ENCODE data around the gene TMED3. TPM values are rescaled to one million over a fixed set of nuclear protein-coding genes. Genes with fewer than 3 reads are reported as not detected.

The TMED3 gene
- total RNA-seq, 1 donor from 2014 or later = 120 TPM

DNA sequence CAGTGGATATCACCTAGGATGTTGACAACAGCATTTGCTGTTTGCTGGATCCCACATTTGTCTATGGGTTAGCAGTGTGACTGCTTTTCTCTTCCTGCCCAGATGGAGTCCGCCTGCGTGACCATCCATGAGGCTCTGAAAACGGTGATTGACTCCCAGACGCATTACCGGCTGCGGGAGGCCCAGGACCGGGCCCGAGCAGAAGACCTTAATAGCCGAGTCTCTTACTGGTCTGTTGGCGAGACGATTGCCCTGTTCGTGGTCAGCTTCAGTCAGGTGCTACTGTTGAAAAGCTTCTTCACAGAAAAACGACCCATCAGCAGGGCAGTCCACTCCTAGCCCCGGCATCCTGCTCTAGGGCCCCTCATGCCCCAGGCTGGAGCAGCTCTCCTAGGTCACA is 11.0 kb downstream of the TMED3 start:
- DNase-seq (ENCODE audit: low read depth) (no peak), FAIRE-seq (no peak)
- TF ChIP-seq, protein P1, sequence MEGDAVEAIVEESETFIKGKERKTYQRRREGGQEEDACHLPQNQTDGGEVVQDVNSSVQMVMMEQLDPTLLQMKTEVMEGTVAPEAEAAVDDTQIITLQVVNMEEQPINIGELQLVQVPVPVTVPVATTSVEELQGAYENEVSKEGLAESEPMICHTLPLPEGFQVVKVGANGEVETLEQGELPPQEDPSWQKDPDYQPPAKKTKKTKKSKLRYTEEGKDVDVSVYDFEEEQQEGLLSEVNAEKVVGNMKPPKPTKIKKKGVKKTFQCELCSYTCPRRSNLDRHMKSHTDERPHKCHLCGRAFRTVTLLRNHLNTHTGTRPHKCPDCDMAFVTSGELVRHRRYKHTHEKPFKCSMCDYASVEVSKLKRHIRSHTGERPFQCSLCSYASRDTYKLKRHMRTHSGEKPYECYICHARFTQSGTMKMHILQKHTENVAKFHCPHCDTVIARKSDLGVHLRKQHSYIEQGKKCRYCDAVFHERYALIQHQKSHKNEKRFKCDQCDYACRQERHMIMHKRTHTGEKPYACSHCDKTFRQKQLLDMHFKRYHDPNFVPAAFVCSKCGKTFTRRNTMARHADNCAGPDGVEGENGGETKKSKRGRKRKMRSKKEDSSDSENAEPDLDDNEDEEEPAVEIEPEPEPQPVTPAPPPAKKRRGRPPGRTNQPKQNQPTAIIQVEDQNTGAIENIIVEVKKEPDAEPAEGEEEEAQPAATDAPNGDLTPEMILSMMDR (IDR thresholded peaks at IDR 0.05; ENCODE audit: insufficient read depth, low read length, severe bottlenecking) = no peak
- no peaks in the 10 kb centered on the region for H3K27me3 ChIP-seq (ENCODE audit: control insufficient read depth, insufficient read depth, low read length)
- peaks cover 21% of the 10 kb centered on the region for H3K36me3 ChIP-seq (ENCODE audit: control insufficient read depth, insufficient read depth, low read length)
- H3K4me3 ChIP-seq (ENCODE audit: low read depth, low read length) = no peak overlapping the region

DNA sequence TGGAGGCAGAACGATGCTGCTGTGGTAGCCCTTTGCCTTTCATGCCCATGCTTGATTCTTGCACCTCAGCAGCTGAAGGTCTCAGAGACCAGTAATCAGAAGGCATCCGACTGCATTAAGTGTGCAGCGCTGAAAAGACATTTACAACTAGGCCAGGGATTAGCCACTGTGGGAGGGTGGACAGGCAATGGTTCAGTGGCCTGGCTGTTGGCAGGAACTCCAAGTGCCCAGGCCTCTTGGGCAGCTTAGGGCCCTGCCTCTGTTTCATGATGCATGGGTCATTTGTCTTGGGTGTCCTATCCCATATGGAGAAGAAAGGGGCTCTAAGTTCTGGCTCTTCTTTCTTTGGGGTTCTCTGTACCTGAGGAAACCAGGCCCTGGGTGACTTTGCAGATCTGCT is 11.4 kb downstream of the TMED3 start:
- Histone ChIP-seq H3K27me3 (ENCODE audit: control insufficient read depth, insufficient read depth, low read length) (no peaks in the 10 kb centered on the region), H3K36me3 (ENCODE audit: control insufficient read depth, insufficient read depth, low read length) (peaks cover 19% of the 10 kb centered on the region), H3K4me3 (ENCODE audit: low read depth, low read length) (no peak overlapping the region)
- TF ChIP-seq, protein P1 (IDR thresholded peaks at IDR 0.05; ENCODE audit: insufficient read depth, low read length, severe bottlenecking) = no peak
- FAIRE-seq = no peak
- no peak for DNase-seq (ENCODE audit: low read depth)

DNA sequence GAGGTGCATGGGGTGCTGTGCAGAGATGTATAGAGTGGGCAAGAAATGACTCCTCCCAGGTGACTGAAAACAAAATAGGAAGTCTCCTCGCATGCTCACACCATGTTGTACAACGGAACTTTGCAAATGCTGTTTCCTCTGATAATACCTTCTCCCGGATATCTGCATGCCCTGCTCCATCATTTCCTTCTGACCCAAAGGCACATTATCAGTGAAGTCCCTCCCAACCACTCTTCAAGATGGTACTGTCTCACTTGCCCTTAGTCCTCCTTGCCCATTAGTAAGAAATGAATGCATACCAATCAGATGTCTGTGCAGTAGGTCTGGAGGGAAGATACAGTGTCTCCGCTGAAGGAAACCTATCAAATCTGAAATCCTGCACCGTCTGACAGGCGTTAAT is 12.0 kb downstream of the TMED3 start:
- Histone ChIP-seq H3K27me3 (ENCODE audit: control insufficient read depth, insufficient read depth, low read length) (no peaks in the 10 kb centered on the region), H3K36me3 (ENCODE audit: control insufficient read depth, insufficient read depth, low read length) (peaks cover 16% of the 10 kb centered on the region), H3K4me3 (ENCODE audit: low read depth, low read length) (no peak overlapping the region)
- TF ChIP-seq, protein P1 (IDR thresholded peaks at IDR 0.05; ENCODE audit: insufficient read depth, low read length, severe bottlenecking) = no peak
- no peak for DNase-seq (ENCODE audit: low read depth)
- FAIRE-seq = no peak

DNA sequence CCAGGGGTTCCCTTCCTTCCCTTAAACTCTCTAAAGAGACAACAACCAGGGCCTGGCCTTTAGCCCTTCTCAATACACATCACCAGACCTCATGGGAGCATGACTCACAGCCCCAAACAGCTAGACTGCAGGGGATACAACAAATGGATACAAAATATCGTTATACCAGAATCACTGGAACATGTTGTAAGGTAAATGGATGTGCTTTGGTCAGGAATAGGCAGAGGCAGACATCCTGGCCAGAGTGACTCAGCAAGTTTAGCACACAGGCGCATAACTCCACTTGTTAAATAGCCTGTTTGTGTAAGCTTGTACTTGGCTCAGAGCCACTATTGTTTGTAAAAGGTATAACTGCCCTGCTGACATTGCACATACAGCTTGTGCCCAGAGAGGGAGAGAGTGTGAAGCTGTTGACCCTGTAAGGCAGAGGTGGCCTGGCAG is 18.3 kb downstream of the TMED3 start:
- TF ChIP-seq, protein P1 (IDR thresholded peaks at IDR 0.05; ENCODE audit: insufficient read depth, low read length, severe bottlenecking) = no peak

DNA sequence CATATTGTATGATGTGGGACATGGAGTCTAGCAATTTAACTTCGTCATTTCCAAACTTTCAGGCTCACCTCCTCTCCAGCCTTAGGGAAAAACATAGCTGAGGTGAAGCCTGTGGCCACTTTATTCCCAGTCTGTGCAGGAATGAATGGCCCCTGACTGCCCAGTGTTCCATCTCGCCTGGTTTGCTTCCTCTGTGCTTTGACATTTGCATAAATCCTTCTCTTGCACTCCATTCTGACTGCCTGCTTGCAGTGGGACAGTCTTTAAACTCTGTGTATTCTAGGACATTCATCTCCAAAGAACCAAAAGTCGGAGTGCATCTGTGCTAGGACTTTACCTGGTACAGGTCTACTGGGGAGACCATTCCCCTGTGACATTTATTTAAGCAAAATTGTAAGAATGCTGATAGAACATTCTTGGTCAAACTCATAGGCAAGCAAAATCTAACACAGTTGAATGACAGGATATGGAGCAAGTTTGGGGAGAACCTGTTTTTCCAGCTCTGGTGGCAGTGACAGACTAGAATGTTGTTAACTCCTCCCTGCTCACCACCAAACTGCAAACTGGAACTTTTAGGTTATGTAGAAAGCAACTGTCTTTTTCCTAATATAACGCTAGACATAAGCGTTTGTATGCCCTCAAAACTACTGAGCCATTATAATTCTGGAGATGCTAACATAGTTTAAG is 22.1 kb downstream of the TMED3 start:
- no peak overlapping the region for H3K4me3 ChIP-seq (ENCODE audit: low read depth, low read length)
- peak; percentile 71 for DNase-seq (ENCODE audit: low read depth)
- H3K36me3 ChIP-seq (ENCODE audit: control insufficient read depth, insufficient read depth, low read length) = no peaks in the 10 kb centered on the region
- TF ChIP-seq, protein P1 (IDR thresholded peaks at IDR 0.05; ENCODE audit: insufficient read depth, low read length, severe bottlenecking) = no peak
- no peaks in the 10 kb centered on the region for H3K27me3 ChIP-seq (ENCODE audit: control insufficient read depth, insufficient read depth, low read length)
- FAIRE-seq = peak; percentile 23

More for the DNA sequence above, 18.3 kb downstream of the TMED3 start:
- H3K36me3 ChIP-seq (ENCODE audit: control insufficient read depth, insufficient read depth, low read length) = peaks cover 2% of the 10 kb centered on the region
- DNase-seq (ENCODE audit: low read depth) = peak; percentile 79
- H3K27me3 ChIP-seq (ENCODE audit: control insufficient read depth, insufficient read depth, low read length) = no peaks in the 10 kb centered on the region
- no peak overlapping the region for H3K4me3 ChIP-seq (ENCODE audit: low read depth, low read length)
- peak; percentile 47 for FAIRE-seq

DNA sequence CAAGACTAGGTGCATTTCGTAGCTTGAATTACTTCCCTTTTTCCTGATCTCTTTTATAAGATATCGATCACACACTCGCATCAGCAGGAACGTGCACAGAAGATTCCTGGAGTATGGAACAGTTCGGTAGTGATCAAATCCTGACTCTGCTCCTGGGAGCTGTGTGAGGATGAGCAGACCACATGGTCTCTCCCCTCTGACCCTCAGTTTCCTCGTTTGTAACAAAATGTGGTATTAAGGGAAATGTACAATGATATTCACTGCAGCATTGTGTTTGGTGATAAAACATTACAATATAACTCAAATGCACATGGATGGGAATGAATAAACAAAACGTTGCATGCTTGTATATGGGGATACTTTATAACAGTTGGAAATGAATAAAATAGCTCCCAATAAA is 26.7 kb downstream of the TMED3 start:
- TF ChIP-seq, protein P1 (IDR thresholded peaks at IDR 0.05; ENCODE audit: insufficient read depth, low read length, severe bottlenecking) = no peak
- DNase-seq (ENCODE audit: low read depth) (no peak), FAIRE-seq (no peak)
- Histone ChIP-seq H3K4me3 (ENCODE audit: low read depth, low read length) (no peak overlapping the region), H3K27me3 (ENCODE audit: control insufficient read depth, insufficient read depth, low read length) (no peaks in the 10 kb centered on the region), H3K36me3 (ENCODE audit: control insufficient read depth, insufficient read depth, low read length) (no peaks in the 10 kb centered on the region)

Data from bronchial epithelial cell (primary cell).